ENCODE measurements around the gene SLC25A27.

- no peak for TF ChIP-seq SIN3A (IDR thresholded peaks at IDR 0.05; ENCODE audit: borderline replicate concordance, insufficient read depth, low read length)
- TF ChIP-seq, protein P1, sequence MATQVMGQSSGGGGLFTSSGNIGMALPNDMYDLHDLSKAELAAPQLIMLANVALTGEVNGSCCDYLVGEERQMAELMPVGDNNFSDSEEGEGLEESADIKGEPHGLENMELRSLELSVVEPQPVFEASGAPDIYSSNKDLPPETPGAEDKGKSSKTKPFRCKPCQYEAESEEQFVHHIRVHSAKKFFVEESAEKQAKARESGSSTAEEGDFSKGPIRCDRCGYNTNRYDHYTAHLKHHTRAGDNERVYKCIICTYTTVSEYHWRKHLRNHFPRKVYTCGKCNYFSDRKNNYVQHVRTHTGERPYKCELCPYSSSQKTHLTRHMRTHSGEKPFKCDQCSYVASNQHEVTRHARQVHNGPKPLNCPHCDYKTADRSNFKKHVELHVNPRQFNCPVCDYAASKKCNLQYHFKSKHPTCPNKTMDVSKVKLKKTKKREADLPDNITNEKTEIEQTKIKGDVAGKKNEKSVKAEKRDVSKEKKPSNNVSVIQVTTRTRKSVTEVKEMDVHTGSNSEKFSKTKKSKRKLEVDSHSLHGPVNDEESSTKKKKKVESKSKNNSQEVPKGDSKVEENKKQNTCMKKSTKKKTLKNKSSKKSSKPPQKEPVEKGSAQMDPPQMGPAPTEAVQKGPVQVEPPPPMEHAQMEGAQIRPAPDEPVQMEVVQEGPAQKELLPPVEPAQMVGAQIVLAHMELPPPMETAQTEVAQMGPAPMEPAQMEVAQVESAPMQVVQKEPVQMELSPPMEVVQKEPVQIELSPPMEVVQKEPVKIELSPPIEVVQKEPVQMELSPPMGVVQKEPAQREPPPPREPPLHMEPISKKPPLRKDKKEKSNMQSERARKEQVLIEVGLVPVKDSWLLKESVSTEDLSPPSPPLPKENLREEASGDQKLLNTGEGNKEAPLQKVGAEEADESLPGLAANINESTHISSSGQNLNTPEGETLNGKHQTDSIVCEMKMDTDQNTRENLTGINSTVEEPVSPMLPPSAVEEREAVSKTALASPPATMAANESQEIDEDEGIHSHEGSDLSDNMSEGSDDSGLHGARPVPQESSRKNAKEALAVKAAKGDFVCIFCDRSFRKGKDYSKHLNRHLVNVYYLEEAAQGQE (IDR thresholded peaks at IDR 0.05; ENCODE audit: insufficient read depth in 1 of 2, low read depth in 2 of 2, low read length in 2 of 2) = no peak
- no peak for TF ChIP-seq POLR2AphosphoS5 (IDR thresholded peaks at IDR 0.05; ENCODE audit: low read depth, low read length)
- no peak for TF ChIP-seq TAF1 (IDR thresholded peaks at IDR 0.05; ENCODE audit: borderline replicate concordance, insufficient read depth, low read length)
Observed at GRCh38 chr6:46706464-46706863, 53.7 kb downstream of the SLC25A27 start.

Data from PFSK-1 (cell line).